Globus pallidus (tissue), 1 donor: ENCODE results near the gene LRRC7.

ENCODE experiments used
- DNase-seq: peaks from one replicate; pipeline ENCODE4 v3.0.0-alpha.2; 2015; ENCODE audit warnings: low spot score

Gene LRRC7

GRCh38 chr1:70091811-70092210 is 524.1 kb downstream of the LRRC7 start:
- no peak for DNase-seq

DNA sequence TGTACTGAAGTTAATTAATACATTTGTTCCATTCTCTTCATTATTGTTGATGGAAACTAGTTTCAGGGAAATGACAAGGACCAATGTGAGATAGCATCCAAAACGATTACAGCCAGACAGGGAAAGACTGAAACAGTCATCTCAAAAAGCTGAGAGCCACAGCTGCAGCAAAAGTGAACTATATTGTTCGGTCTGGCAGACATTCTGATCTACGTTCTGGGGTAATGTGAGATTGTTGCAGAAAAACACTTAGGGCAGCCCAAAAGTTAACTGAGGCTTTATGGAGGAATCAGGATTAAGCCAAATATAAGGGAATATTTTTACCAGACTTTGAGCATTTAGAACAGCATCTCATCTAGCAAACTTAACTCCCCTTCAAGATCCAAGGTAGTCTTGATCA is 524.8 kb downstream of the LRRC7 start:
- DNase-seq, result no peak

- no peak for DNase-seq
These were observed 525.7 kb downstream of the LRRC7 start for GRCh38 chr1:70093250-70093975.

GRCh38 chr1:70101231-70101630 is 533.5 kb downstream of the LRRC7 start:
- DNase-seq, result no peak

DNA sequence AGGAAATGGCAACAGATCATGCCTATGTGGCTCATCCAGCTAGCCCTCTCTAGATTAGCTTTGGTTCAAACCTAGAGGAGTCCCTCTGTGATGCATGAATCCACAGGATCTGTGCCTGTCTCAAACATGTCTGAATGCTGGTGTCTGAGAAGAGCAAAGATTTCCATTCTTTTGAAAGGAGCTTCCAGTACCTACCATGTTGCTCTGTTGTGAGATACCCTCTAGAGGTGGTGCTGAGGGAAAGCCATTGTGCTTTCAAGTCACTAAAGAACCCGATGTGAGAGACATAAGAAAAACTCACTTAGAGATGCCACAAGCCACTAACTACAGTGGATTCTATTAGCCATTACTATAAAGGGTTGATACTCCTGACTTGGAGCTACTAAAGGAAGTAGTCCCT is 534.1 kb downstream of the LRRC7 start:
- DNase-seq, result no peak

DNA sequence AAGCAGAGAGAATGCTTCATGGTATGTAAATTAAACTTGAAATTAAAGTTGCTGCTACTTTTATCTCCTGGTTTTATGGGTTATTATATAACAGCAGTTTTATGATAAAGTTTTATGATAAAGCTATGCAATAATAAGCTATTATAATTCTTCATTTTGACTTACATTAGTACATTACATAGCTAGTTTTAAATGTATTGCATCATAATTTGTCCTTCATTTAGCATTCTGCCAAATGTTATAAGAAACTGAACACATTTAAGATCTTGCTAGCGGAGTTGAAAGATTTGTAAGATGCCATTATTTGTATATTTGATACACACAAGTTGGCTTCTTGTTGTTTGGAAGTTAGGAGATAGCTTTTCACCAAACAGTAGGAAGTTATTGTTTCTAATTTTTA is 536.0 kb downstream of the LRRC7 start:
- no peak for DNase-seq

DNA sequence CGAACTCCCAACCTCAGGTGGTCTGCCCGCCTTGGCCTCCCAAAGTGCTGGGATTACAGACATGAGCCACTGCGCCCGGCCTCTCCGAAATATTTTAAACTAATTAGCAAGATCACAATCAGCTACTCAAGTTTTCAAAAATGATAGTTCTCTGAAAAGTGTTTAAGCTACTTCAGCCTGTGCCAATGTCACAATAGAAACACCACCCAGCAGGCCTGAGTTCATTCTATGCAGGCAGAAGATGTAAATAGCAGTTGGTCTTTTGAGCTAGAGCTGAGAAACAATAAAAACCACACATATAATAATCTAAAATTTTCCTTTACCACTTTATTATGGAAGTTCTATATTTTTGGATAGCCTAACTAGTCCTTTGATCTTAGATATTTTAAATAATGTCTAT is 541.5 kb downstream of the LRRC7 start:
- no peak for DNase-seq

GRCh38 chr1:70112838-70113237 is 545.1 kb downstream of the LRRC7 start:
- DNase-seq, result no peak

GRCh38 chr1:70115315-70115714 is 547.6 kb downstream of the LRRC7 start:
- no peak for DNase-seq

GRCh38 chr1:70117046-70117445 is 549.3 kb downstream of the LRRC7 start:
- DNase-seq, result no peak

DNA sequence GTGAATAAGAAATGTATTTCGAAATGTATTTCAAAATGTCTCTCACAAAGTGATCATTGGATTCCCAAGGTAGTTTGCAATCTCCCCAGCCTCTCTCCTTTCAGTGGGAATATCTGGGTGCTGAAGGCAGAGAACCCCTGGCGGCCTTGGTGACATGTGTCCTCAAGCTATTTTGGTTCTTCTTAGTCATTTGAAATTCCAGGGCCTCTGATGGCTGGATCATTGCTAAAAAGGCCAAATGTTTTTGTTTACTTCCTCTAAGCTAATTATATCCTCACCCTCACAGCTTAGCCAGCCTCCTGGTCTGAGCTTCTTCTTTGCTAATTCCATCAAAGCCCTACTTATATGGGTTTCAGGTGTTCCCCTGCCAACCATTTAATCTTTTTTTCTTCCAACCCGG is 566.4 kb downstream of the LRRC7 start:
- no peak for DNase-seq

DNA sequence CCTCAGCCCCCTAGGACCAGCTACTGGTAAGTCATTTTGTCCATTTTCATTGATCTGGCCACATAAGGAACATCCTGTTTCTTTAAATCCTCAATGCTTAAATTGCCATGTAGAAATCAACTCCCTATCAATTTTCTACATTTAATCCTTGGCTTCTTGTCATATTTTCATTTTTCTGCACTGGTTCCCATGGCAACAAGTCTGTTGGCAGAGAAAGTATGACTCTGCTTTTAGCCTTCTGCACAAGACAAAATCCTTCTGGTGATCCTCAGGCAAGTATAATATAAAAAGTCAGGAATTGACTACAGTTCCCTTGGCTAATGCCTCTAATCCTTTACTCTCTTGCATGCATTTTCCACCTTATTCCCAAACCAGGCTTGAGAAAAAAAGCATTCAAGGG is 572.6 kb downstream of the LRRC7 start:
- no peak for DNase-seq

DNA sequence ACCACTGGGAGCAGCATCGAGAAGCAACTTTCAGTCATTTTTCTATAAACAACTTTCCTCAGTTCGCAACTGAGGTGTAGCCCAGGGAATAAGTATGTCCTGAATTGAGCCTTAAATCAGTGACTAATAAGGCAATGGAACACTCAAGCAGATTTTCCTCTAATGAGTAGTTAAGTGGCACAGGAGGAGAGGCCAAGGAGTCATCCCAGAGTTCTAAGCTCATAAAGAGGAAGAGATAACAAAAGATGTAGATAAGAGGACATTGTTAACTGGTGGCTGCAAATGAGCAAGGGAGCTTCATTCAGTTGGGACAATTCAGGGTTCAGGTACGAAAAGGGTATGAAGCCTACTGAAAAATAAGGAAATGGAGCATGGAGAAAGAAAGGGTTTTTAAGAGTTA is 573.2 kb downstream of the LRRC7 start:
- no peak for DNase-seq

GRCh38 chr1:70142075-70142474 is 574.4 kb downstream of the LRRC7 start:
- DNase-seq, result peak; percentile 17

DNA sequence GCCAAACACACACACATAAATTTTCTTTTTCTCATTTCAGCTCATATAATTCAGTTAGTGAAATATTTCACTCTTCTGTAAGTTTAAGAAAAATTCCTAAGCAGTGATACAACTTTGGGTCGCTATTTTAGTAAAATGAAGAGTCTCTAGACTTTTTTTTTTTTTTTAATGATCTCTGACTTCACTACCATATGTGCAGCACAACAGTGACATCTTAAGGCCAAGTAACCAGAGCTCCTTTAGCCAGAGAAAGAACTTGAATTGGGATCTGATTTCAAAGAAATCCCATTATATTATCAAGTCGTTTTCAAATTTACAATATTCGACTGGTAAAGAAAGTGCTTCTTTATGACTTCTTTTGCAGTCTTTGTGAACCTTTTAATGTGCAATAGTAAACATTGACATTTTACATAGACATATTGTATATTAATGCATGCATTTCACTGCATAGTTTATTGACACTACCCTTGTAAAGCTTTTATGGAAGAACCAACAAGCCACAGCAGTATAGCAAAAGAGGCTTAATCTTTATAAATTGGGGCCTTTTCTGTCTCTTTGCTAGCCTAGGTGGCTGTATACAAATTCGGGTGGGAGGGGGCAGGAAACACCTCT is 575.4 kb downstream of the LRRC7 start:
- DNase-seq, result no peak

GRCh38 chr1:70146488-70146887 is 578.8 kb downstream of the LRRC7 start:
- DNase-seq, result no peak

- no peak for DNase-seq
These were observed 582.7 kb downstream of the LRRC7 start for GRCh38 chr1:70150444-70150843.

DNA sequence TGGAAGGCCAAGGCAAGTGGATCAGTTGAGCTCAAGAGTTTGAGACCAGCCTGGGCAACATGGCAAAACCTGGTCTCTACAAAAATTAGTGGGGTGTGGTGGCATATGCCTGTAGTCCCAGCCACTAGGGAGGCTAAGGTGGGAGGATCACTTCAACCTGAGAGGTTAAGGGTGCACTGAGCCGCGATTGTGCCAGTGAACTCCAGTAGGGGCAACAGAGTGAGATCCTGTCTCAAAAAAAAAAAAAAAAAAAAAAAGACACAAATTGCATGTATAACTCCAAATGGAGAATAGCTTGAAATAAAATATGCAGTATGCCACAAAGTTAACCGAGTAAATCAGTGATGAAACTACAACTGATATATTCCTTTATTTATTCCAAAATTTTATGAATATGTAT is 586.0 kb downstream of the LRRC7 start:
- no peak for DNase-seq

GRCh38 chr1:70156529-70157120 is 588.9 kb downstream of the LRRC7 start:
- no peak for DNase-seq

DNA sequence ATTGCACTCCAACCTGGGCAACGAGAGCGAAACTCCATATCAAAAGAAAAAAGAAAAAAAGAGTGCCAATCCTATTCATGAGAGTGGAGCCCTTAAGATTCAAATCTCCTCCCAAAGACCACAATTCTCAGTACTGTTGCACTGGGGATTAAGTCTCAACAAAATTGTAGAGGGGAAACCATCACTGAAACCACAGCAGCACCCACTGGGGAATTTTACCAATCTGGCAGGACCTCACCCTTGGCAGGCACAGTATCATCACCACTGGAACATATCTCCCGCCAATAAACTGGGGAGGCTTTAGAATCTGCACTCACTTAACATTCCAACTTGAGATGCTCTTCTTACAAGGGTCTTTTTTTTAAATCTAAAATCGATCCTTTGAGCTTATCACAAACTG is 596.6 kb downstream of the LRRC7 start:
- no peak for DNase-seq

- no peak for DNase-seq
These were observed 600.6 kb downstream of the LRRC7 start for GRCh38 chr1:70168283-70168682.

DNA sequence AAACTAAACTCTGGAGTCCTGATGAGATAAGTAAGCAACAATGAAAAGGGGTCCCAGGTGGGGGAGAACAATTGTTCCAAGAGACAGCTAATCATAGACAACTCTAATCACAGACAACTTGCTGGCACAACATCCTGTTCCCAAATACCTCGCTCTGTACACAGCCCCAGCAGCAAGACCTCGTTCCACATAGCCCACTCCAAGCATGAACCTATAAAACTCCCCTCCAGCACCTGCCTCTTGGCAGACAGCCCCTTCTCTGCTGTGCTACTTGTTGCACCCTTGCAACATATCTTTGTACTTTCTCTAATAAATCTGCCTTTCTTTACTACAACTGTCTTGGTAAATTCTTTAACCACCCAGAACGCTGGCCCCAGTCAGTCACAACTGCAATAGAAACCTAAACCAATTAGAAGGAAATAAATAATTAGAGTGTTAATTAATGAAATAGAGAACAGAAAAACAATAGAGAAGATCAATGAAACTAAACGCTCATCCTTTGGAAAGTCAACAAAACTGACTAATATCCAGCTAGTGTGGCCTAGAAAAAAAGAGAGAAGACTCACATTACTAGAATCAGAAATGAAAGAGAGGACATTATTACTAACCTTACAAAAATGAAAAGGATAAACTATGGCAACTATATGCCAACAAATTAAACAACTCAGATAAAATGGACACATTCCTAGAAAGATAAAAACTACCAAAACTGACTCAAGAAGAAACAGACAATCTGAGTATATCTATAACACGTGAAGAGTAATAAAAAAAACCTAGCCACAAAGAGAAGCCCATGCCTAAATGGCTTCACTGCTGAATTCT is 601.5 kb downstream of the LRRC7 start:
- DNase-seq, result no peak

DNA sequence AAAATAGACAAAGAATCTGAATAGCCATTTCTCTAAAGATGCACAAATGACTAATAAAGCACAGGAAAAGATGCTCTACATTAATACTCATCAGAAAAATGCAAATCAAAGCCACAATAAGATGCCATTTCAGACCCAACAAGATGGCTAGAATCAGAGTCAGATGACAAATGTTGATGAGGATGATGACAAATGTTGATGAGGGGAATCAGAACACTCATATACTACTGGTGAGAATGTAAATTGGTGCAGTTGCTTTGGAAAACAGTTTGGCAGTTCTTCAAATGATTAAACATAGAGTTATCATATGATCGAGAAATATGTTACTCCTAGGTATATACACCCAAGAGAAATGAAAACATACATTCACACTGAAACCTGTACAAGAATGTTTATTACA is 603.8 kb downstream of the LRRC7 start:
- DNase-seq, result no peak
